Heart left ventricle (tissue), 16 donors: ENCODE results near the gene TTLL12. TPM values are rescaled to one million over a fixed set of nuclear protein-coding genes. Genes with fewer than 3 reads are reported as not detected.
A peak's percentile ranks its signal among the peaks of the same experiment; 100 is the strongest.
"Not testable (repeated sequence)": the region's sequence is repeated elsewhere in the genome, so short reads cannot be mapped to it uniquely, and the experiment has no call there.

Experiments used
- ATAC-seq, 4 donors: fragments of 200-7000 bp; cut with Tn5 transposase; one replicate each; pipeline ENCODE4 v1.9.1; 2020 to 2022; ENCODE audit warnings: moderate library complexity in 4 of 4, mild to moderate bottlenecking in 3 of 4, moderate number of reproducible peaks in 1 of 4
- DNase-seq, 5 donors: peaks; one replicate each; pipeline ENCODE4 v3.0.0-alpha.2; 2020
- H3K27ac ChIP-seq, 12 donors: fragments of 200-600 bp; sonication (generic) in 4 of 12; one replicate each; pipeline versions ENCODE4 v1.5.0 to v1.8.0; 2016 to 2022; ENCODE audit warnings: mild to moderate bottlenecking in 2 of 12
- H3K27me3 ChIP-seq, 9 donors: fragments of 200-600 bp; sonication (generic) in 2 of 9; one replicate each; pipeline versions ENCODE4 v1.5.1 to v1.8.0; 2016 to 2022; ENCODE audit warnings: mild to moderate bottlenecking in 3 of 9
- H3K36me3 ChIP-seq, 9 donors: fragments of 200-600 bp; sonication (generic) in 2 of 9; one replicate each; pipeline versions ENCODE4 v1.5.0 to v1.8.0; 2018 to 2022; ENCODE audit warnings: mild to moderate bottlenecking in 2 of 9
- H3K4me1 ChIP-seq, 12 donors: fragments of 200-600 bp; sonication (generic) in 4 of 12; one replicate each; pipeline versions ENCODE4 v1.5.0 to v1.8.0; 2016 to 2022; ENCODE audit warnings: mild to moderate bottlenecking in 3 of 12
- H3K4me3 ChIP-seq, 12 donors: fragments of 200-600 bp; sonication (generic) in 4 of 12; one replicate each; pipeline versions ENCODE4 v1.5.0 to v1.8.0; 2017 to 2022; ENCODE audit warnings: mild to moderate bottlenecking in 9 of 12, moderate library complexity in 4 of 12
- H3K9me3 ChIP-seq, 12 donors: fragments of 200-600 bp; sonication (generic) in 4 of 12; one replicate each; pipeline versions ENCODE4 v1.5.0 to v1.8.0; 2016 to 2022; ENCODE audit warnings: mild to moderate bottlenecking in 1 of 12
- POLR2A ChIP-seq, 2 donors: fragments of 450-650 bp; IDR thresholded peaks; one replicate each; pipeline ENCODE4 v1.6.1; 2017; ENCODE audit warnings: antibody characterized with exemption in 2 of 2, mild to moderate bottlenecking in 2 of 2, moderate library complexity in 2 of 2
- WGBS, 4 donors: extraction: QIAGEN DNeasy Blood & Tissue Kit in 2 of 4; methylation state at CpG; one replicate each; pipeline versions ENCODE4 v1.1.5 to v1.1.7; 2013 to 2018; 5-methylcytosine and 5-hydroxymethylcytosine counted together
- intact Hi-C, 10 donors: fragments of 100-400 bp; cut with DNase I; formaldehyde crosslinking; loops; one replicate each; pipeline versions ENCODE4 v1.11.1 to v1.14.2; 2022
- polyA plus RNA-seq, 2 donors: library from polyadenylated mRNA; stranded (reverse); fragments of 200-250 nt; gene quantifications; one replicate each; pipeline ENCODE4 v1.2.3, GENCODE V29; 2013
- total RNA-seq, 9 donors: library from RNA; depleted of rRNA in 2 of 9; stranded (reverse); fragments of >200 nt in 2 of 9; fragmentation: NEBNext Ultra II Directional in 3 of 9; extraction: Animal tissue kit (Norgen Biotek cat#: 25700) in 3 of 9; gene quantifications; one replicate each; pipeline versions ENCODE4 v1.1.0 to v1.2.4, GENCODE V29; 2016 to 2023
- TF ChIP-seq, protein P1 (sequence below), 12 donors: fragments of 200-600 bp; sonication (generic) in 4 of 12; IDR thresholded peaks; one replicate each; pipeline versions ENCODE4 v1.5.0 to v1.8.0; 2018 to 2022; ENCODE audit warnings: antibody characterized with exemption in 12 of 12, mild to moderate bottlenecking in 5 of 12
- donor health status: ischemic (EF 13 %, LVEDD 7.1; RV severe dilation, severe dysfunction).
- donor health status: healthy with polysubstance abuse.
- donor health status: DM: no; HTN: yes; CAD: no.
- donor health status: DM: no; HTN: no; CAD: no.
- donor health status: ischemic (EF 25% LVEDD 6.9; RV normal size, moderate dysfunction).
- donor health status: ischemic (EF 25% LVEDD 5.7; RV mildly dilated, moderate dysfunction).
- donor health status: healthy.
- donor health status: DM: yes; HTN: yes; CAD: no.
- donor health status: ischemic (EF 35%, LVEDD 5.7; RV mildly dilated, moderate dysfunction).
- donor health status: nonischemic (EF 11% LVEDD 7.7; RV severe dilation, severe dysfunction).
- donor health status: DM: yes; HTN: yes; CAD: no.
- donor health status: PGD.
- donor health status: ischemic (EF 29% LVEDD 5.4; RV normal size, mild dysfunction).
- donor health status: nonischemic (EF 23%, LVEDD 6.1; RV moderate dilation, normal function).

TTLL12 gene
- total and polyA plus RNA-seq, 11 donors = 8.0 to 29.0 (median 11.9) TPM

DNA sequence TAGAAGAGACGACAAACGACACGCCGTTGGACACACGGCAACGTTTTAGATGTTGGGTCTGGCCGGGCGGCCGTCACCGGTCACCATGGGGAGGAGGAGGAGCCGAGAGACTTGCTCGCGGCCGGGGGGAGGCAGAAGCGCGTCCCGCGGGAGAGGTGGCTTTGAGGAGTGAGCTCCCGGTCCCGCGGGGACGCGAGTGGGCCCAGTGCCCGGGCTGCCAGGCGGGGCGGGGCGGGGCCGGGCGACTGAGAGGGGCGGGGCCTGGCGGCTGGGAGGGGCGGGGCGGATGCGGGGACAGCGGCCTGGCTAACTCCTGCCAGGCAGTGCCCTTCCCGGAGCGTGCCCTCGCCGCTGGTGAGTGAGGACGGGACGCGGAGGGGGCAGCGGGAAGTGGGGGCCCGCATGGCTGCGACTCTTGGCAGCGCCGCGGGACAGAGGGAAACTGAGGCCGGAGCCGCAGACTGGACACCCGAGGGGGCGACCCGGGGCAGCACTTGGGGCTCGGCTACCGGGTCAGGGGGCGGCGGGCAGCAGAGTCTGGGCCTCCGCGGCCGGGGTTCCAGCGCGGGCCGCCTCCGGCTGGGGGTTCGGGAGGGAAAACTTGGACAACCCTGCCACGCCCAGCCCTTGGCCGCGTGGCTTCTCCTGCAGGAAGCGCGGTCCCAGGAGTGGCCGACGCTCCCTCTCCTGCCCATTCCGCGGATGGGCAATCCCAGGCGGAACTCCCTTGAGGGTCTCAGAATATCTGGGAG, 35.5 kb downstream of the TTLL12 start, which contains the start of gene TSPO:
Gene TSPO (plus strand): TSS at position 309 of the 752 bp plus-strand sequence. CDS start 7,680 bp downstream, outside the sequence.
- peak; percentile 47 to 88 (median 82) for ATAC-seq
- peak within 1 kb of the TSS; percentile 73 to 96 (median 88) for H3K27ac ChIP-seq
- peaks cover 0 to 8% (median 0%) of the 10 kb centered on the region in 9 donors for H3K36me3 ChIP-seq
- TF ChIP-seq, protein P1, sequence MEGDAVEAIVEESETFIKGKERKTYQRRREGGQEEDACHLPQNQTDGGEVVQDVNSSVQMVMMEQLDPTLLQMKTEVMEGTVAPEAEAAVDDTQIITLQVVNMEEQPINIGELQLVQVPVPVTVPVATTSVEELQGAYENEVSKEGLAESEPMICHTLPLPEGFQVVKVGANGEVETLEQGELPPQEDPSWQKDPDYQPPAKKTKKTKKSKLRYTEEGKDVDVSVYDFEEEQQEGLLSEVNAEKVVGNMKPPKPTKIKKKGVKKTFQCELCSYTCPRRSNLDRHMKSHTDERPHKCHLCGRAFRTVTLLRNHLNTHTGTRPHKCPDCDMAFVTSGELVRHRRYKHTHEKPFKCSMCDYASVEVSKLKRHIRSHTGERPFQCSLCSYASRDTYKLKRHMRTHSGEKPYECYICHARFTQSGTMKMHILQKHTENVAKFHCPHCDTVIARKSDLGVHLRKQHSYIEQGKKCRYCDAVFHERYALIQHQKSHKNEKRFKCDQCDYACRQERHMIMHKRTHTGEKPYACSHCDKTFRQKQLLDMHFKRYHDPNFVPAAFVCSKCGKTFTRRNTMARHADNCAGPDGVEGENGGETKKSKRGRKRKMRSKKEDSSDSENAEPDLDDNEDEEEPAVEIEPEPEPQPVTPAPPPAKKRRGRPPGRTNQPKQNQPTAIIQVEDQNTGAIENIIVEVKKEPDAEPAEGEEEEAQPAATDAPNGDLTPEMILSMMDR (IDR thresholded peaks at IDR 0.05) = no peak
- TF ChIP-seq POLR2A (IDR thresholded peaks at IDR 0.05) = peak in 1 of 2 donors; percentile 76
- peak within 1 kb of the TSS; percentile 27 to 98 (median 90) for H3K4me3 ChIP-seq
- no peaks in the 10 kb centered on the region for H3K27me3 ChIP-seq
- intact Hi-C loops = no loop called here
- peaks cover 0 to 64% (median 23%) of the 10 kb centered on the region in 12 donors for H3K4me1 ChIP-seq
- 1 to 2% (median 1%) methylated on average over 23 to 75 of the region's 75 CpGs for WGBS, 4 donors
- H3K9me3 ChIP-seq = no peaks in the 10 kb centered on the region
- peak; percentile 80 to 93 (median 87) for DNase-seq

DNA sequence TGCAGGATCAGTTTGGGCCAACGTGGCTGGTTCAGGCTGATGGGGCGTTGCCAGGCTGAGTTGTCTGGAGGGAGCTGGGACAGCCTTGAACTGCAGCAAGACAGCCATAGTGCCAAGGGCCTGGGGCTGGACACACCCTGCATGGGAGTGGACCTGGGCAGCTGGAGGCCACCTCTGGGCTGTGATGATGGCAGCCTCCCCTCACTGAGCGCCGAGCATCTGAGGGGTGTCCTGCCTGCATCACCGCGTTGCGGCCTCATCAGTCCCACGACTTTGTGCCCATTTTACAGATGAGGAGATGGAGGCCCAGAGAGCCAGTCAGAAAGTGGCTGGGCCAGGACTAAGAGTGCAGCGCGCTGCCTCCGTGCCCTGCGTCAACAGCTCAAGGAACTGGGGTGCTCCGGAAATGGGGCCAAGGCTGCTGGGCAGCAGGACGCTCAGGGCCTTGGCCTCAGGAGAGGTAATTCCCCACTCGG, 36.2 kb downstream of the TTLL12 start:
- Histone ChIP-seq H3K27me3 (no peaks in the 10 kb centered on the region), H3K4me1 (peaks cover 0 to 59% (median 22%) of the 10 kb centered on the region in 12 donors), H3K9me3 (no peaks in the 10 kb centered on the region), H3K36me3 (peaks cover 0 to 8% (median 0%) of the 10 kb centered on the region in 9 donors), H3K27ac (peak overlapping the region in 11 of 12 donors; percentile 77 to 96 (median 89)), H3K4me3 (peak overlapping the region; percentile 27 to 98 (median 90))
- TF ChIP-seq, protein P1 (IDR thresholded peaks at IDR 0.05) = no peak
- no peak for TF ChIP-seq POLR2A (IDR thresholded peaks at IDR 0.05)
- DNase-seq = no peak
- WGBS, 4 donors = 73 to 79% (median 75%) methylated on average over 12 to 15 of the region's 15 CpGs
- intact Hi-C loops = no loop called here
- ATAC-seq = peak in 2 of 4 donors; percentile 1

DNA sequence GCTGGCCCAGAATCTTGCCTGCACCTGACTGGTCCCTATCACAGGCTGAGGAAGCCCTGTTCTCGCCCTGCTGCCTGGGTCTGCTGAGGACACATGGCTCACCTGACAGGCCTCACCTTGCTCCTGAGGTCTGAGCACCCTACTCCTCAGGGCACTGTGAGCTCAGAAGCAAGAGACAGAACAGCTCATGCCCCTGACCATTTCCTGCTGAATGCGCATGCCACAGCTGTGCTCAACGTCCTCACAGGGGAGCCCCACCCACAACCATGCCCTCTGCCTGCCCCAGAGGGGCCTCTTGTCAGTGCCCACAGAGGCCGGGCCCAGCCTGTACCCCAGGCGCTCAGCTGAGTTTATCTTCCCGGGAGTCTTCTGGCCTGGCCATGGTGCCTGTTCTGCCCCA, 38.4 kb downstream of the TTLL12 start:
- DNase-seq (peak in 2 of 5 donors; percentile 54 to 77), ATAC-seq (no peak)
- WGBS, 4 donors = 59 to 87% (median 65%) methylated on average over 4 to 6 of the region's 6 CpGs
- peaks cover 0 to 41% (median 20%) of the 10 kb centered on the region in 12 donors for H3K4me1 ChIP-seq
- no peaks in the 10 kb centered on the region for H3K36me3 ChIP-seq
- TF ChIP-seq, protein P1 (IDR thresholded peaks at IDR 0.05) = no peak
- TF ChIP-seq POLR2A (IDR thresholded peaks at IDR 0.05) = no peak
- intact Hi-C loops = no loop called here
- no peak overlapping the region for H3K4me3 ChIP-seq
- no peaks in the 10 kb centered on the region for H3K27me3 ChIP-seq
- H3K27ac ChIP-seq = peak overlapping the region in 1 of 12 donors; percentile 81
- no peaks in the 10 kb centered on the region for H3K9me3 ChIP-seq

DNA sequence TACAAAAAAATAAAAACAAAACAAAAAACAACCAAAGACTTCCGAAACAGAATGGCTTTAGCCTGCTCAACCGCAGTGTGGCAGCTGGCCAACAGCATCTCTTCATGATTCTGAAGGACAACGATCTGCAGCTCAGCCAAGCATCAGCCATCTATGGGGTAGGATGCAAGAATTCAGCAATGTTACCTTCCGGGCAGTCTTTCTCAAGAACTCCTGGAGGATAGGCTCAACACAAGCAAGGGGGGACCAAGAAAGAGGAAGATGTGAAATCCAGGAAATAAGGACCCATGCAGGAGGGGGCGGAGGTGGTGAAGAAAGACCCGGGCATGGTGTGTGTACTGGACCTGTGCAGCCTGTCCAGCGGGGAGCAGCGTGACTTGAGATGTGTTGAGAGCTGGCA, 39.1 kb downstream of the TTLL12 start:
- Histone ChIP-seq H3K9me3 (no peaks in the 10 kb centered on the region), H3K27me3 (no peaks in the 10 kb centered on the region), H3K36me3 (no peaks in the 10 kb centered on the region), H3K27ac (peak overlapping the region in 2 of 12 donors; percentile 24 to 81), H3K4me3 (peak overlapping the region in 1 of 12 donors; percentile 13), H3K4me1 (peaks cover 0 to 40% (median 21%) of the 10 kb centered on the region in 12 donors)
- intact Hi-C loops = no loop called here
- no peak for TF ChIP-seq POLR2A (IDR thresholded peaks at IDR 0.05)
- TF ChIP-seq, protein P1 (IDR thresholded peaks at IDR 0.05) = no peak
- no peak for ATAC-seq
- peak in 1 of 5 donors; percentile 51 for DNase-seq
- 62 to 68% (median 67%) methylated on average over 8 of the region's 8 CpGs for WGBS, 4 donors

DNA sequence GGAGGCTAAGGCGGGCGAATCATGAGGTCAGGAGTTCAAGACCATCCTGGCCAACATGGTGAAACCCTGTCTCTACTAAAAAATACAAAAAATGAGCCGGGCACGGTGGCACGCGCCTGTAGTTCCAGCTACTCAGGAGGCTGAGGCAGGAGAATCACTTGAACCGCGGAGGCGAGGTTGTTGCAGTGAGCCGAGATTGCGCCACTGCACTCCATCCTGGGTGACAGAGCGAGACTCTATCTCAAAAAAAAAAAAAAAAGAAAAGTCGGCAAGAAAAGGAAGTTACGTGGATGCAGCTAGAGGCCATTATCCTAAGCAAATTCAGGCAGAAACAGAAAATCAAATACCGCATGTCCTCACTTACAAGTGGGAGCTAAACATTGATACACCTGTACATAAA, 40.6 kb downstream of the TTLL12 start:
- H3K4me3 ChIP-seq, intact Hi-C loops, H3K36me3 ChIP-seq, DNase-seq, ATAC-seq, H3K27me3 ChIP-seq, H3K9me3 ChIP-seq: not testable (repeated sequence)
- WGBS, 4 donors = 87 to 91% (median 88%) methylated on average over 15 of the region's 15 CpGs
- Histone ChIP-seq H3K4me1 (peaks cover 0 to 43% (median 20%) of the 10 kb centered on the region in 12 donors), H3K27ac (peak overlapping the region in 1 of 12 donors; percentile 81)

DNA sequence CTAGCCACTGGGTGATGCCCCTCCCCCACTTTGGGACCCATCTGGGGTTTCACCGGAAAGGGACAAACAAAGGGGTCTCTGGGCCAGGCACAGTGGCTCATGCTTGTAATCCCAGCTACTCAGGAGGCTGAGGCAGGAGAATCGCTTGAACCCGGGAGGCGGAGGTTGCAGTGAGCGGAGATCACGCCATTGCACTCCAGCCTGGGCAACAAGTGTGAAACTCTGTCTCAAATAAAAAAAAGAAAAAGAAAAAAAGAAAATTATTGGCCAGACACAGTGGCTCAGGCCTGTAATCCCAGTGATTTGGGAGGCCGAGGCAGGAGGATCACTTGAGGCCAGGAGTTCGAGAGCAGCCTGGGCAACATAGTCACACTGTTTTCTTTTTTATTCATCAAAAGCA, 41.6 kb downstream of the TTLL12 start:
- peaks cover 0 to 11% (median 7%) of the 10 kb centered on the region in 9 donors for H3K36me3 ChIP-seq
- ATAC-seq, intact Hi-C loops, H3K27ac ChIP-seq, H3K4me3 ChIP-seq, H3K9me3 ChIP-seq, H3K27me3 ChIP-seq, DNase-seq: not testable (repeated sequence)
- 91 to 93% (median 92%) methylated on average over 8 of the region's 8 CpGs for WGBS, 4 donors
- H3K4me1 ChIP-seq = peaks cover 0 to 35% (median 18%) of the 10 kb centered on the region in 12 donors
